Activated effector memory CD4-positive, alpha-beta T cell treated with anti-CD3 and anti-CD28 coated beads, Interleukin-2, amount 50 U/mL, for 16 hours (primary cell): ENCODE data around the gene NALCN.

Experiments
- DNase-seq: peaks from one replicate; pipeline ENCODE4 v3.0.0-alpha.2; 2020

The NALCN gene

GRCh38 chr13:101013245-101013644, 403.1 kb downstream of the NALCN start:
- DNase-seq, result no peak

GRCh38 chr13:101010100-101010499, 406.2 kb downstream of the NALCN start:
- no peak for DNase-seq

- DNase-seq, result no peak
These were observed 409.1 kb downstream of the NALCN start for GRCh38 chr13:101007245-101007644.
